ENCODE results near the gene YES1.

DNA sequence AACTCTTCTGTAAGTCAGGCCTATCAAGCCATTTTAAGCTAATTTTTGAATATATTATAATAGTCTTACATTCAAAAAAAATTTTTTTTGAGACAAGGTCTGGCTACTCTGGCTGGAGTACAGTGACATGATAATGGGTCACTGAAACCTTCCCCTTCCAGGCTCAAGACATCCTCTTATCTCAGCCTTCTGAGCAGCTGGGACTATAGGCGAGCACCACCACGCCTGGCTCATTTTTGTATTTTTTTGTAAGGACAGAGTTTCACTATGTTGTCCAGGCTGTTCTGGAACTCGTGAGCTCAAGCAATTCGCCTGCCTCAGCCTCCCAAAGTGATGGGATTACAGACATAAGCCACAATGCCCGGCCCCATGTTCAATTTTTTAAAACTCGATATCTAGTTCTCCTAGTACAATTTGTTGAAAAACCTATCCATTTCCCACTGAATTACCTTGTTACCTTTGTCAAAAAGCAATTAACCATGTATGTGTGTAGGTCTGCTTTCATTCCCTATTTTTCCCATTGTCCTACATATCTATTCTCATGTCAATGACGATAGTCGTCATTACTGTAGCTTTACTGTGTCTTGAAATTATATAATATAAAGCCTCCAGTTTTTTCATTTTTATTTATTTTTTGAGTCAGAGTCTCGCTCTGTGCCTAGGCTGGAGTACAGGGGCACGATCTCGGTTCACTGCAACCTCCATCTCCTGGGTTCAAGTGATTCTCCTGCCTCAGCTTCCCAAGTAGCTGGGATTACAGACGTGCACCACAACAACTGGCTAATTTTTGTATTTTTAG, 44.8 kb downstream of the YES1 start:
- TF ChIP-seq GATA2 (IDR thresholded peaks at IDR 0.05; ENCODE audit: low read depth, low read length): no peak
- TF ChIP-seq GATA3 (IDR thresholded peaks at IDR 0.05; ENCODE audit: low read depth, low read length): no peak

Measured in SH-SY5Y (cell line).